H9 (cell line): ENCODE measurements around the gene ZSCAN30. TPM values are rescaled to one million over a fixed set of nuclear protein-coding genes. Genes with fewer than 3 reads are reported as not detected.

ENCODE experiments used
- DNase-seq: peaks from one replicate; pipeline ENCODE4 v3.0.0-alpha.2; 2017
- H2AFZ ChIP-seq: one replicate; pipeline ENCODE4 v1.6.1; 2013; ENCODE audit warnings: mild to moderate bottlenecking, low read length, control low read depth, moderate library complexity
- H2AK5ac ChIP-seq: 2 replicates; pipeline ENCODE4 v1.6.1; 2013; ENCODE audit warnings: low read length, control low read depth, mixed read lengths; ENCODE audit not compliant: insufficient read length
- H2BK120ac ChIP-seq: one replicate; pipeline ENCODE4 v1.6.1; 2013; ENCODE audit warnings: low read depth, mild to moderate bottlenecking, low read length, control low read depth, inconsistent platforms; ENCODE audit not compliant: poor library complexity, severe bottlenecking
- H2BK12ac ChIP-seq: 2 replicates; pipeline ENCODE4 v1.6.1; 2013; ENCODE audit warnings: low read length, control low read depth, mixed read lengths, low read depth; ENCODE audit not compliant: insufficient read length
- H2BK15ac ChIP-seq: 2 replicates; pipeline ENCODE4 v1.6.1; 2013; ENCODE audit warnings: low read depth, low read length, control low read depth
- H2BK20ac ChIP-seq: one replicate; pipeline ENCODE4 v1.6.1; 2013; ENCODE audit warnings: low read depth, mild to moderate bottlenecking, low read length, control low read depth, inconsistent platforms; ENCODE audit not compliant: poor library complexity, severe bottlenecking
- H2BK5ac ChIP-seq: 2 replicates; pipeline ENCODE4 v1.6.1; 2013; ENCODE audit warnings: low read length, control low read depth, mixed read lengths; ENCODE audit not compliant: insufficient read length
- H3K14ac ChIP-seq: 2 replicates; pipeline ENCODE4 v1.6.1; 2013; ENCODE audit warnings: low read length, control low read depth; ENCODE audit not compliant: insufficient read depth
- H3K18ac ChIP-seq: 2 replicates; pipeline ENCODE4 v1.6.1; 2013; ENCODE audit warnings: low read depth, mild to moderate bottlenecking, mixed read lengths, low read length, control low read depth; ENCODE audit not compliant: insufficient read length
- H3K23ac ChIP-seq: 2 replicates; pipeline ENCODE4 v1.6.1; 2013; ENCODE audit warnings: low read length, control low read depth, mixed read lengths, low read depth; ENCODE audit not compliant: insufficient read length
- H3K23me2 ChIP-seq: 2 replicates; pipeline ENCODE4 v1.6.1; 2013; ENCODE audit warnings: low read depth, mild to moderate bottlenecking, mixed read lengths, low read length, control low read depth; ENCODE audit not compliant: insufficient read length, poor library complexity, severe bottlenecking
- H3K27ac ChIP-seq: 2 replicates; pipeline ENCODE4 v1.5.1; 2013; ENCODE audit warnings: low read length, control low read depth, mixed read lengths, low read depth; ENCODE audit not compliant: insufficient read length
- H3K27me3 ChIP-seq: 2 replicates; pipeline ENCODE4 v1.6.1; 2013; ENCODE audit warnings: low read length, control low read depth, inconsistent platforms; ENCODE audit not compliant: insufficient read depth
- H3K4ac ChIP-seq: 2 replicates; pipeline ENCODE4 v1.6.1; 2013; ENCODE audit warnings: low read depth, mild to moderate bottlenecking, control low read depth, inconsistent platforms, low read length, moderate library complexity
- H3K4me1 ChIP-seq: 2 replicates; pipeline ENCODE4 v1.6.1; 2013; ENCODE audit warnings: low read length, control low read depth, inconsistent platforms; ENCODE audit not compliant: insufficient read depth
- H3K4me2 ChIP-seq: 2 replicates; pipeline ENCODE4 v1.6.1; 2013; ENCODE audit warnings: low read length, control low read depth, mixed read lengths; ENCODE audit not compliant: insufficient read length, insufficient read depth
- H3K56ac ChIP-seq: 2 replicates; pipeline ENCODE4 v1.6.1; 2013; ENCODE audit warnings: low read depth, mild to moderate bottlenecking, mixed read lengths, low read length, control low read depth; ENCODE audit not compliant: insufficient read length
- H3K79me1 ChIP-seq: 2 replicates; pipeline ENCODE4 v1.6.1; 2013; ENCODE audit warnings: low read depth, mild to moderate bottlenecking, moderate library complexity, low read length, control low read depth, inconsistent platforms; ENCODE audit not compliant: insufficient read depth, poor library complexity, severe bottlenecking
- H3K79me2 ChIP-seq: 2 replicates; pipeline ENCODE4 v1.6.1; 2013; ENCODE audit warnings: low read length, control low read depth, inconsistent platforms; ENCODE audit not compliant: insufficient read depth
- H3K9ac ChIP-seq: 2 replicates; pipeline ENCODE4 v1.6.1; 2013; ENCODE audit warnings: low read length, control low read depth, mixed read lengths; ENCODE audit not compliant: insufficient read length; ENCODE audit errors: extremely low read depth
- H3K9me3 ChIP-seq: one replicate; pipeline ENCODE4 v1.6.1; 2013; ENCODE audit warnings: low read depth, low read length, inconsistent platforms; ENCODE audit not compliant: control insufficient read depth
- H3T11ph ChIP-seq: one replicate; pipeline ENCODE4 v1.6.1; 2013; ENCODE audit warnings: mild to moderate bottlenecking, low read length, control low read depth, inconsistent platforms
- H4K20me1 ChIP-seq: one replicate; pipeline ENCODE4 v1.6.1; 2013; ENCODE audit not compliant: control insufficient read depth, insufficient read length, insufficient read depth
- H4K5ac ChIP-seq: 2 replicates; pipeline ENCODE4 v1.6.1; 2013; ENCODE audit warnings: low read depth, mild to moderate bottlenecking, mixed read lengths, low read length, control low read depth; ENCODE audit not compliant: insufficient read length
- H4K8ac ChIP-seq: replicated peaks from 2 replicates; pipeline ENCODE4 v1.6.1; 2013; ENCODE audit warnings: low read length, control low read depth, mixed read lengths, low read depth; ENCODE audit not compliant: insufficient read length
- H4K91ac ChIP-seq: 2 replicates; pipeline ENCODE4 v1.6.1; 2013; ENCODE audit warnings: low read depth, mild to moderate bottlenecking, moderate library complexity, mixed read lengths, low read length, control low read depth; ENCODE audit not compliant: insufficient read length
- H3K27ac Mint-ChIP-seq, 3 experiments: 2 replicates in 2 of 3; 3 replicates in 1 of 3; pipeline ENCODE4 v1.8.0; 2020 to 2021; ENCODE audit warnings: mixed read lengths in 3 of 3, mild to moderate bottlenecking in 1 of 3, moderate library complexity in 1 of 3
- H3K27me3 Mint-ChIP-seq: 2 replicates; pipeline ENCODE4 v1.8.0; 2021; ENCODE audit warnings: low read depth, mild to moderate bottlenecking, moderate library complexity, mixed read lengths
- H3K36me3 Mint-ChIP-seq, 3 experiments: 2 replicates in 2 of 3; 3 replicates in 1 of 3; pipeline ENCODE4 v1.8.0; 2020 to 2021; ENCODE audit warnings: low read depth in 3 of 3, mixed read lengths in 3 of 3; ENCODE audit not compliant: insufficient read depth in 1 of 3
- H3K4me1 Mint-ChIP-seq, 2 experiments: 2 replicates each; pipeline ENCODE4 v1.8.0; 2020; ENCODE audit warnings: mixed read lengths in 2 of 2
- H3K4me3 Mint-ChIP-seq, 2 experiments: 2 replicates in 1 of 2; 3 replicates in 1 of 2; pipeline ENCODE4 v1.8.0; 2020 to 2021; ENCODE audit warnings: mild to moderate bottlenecking in 2 of 2, mixed read lengths in 2 of 2, moderate library complexity in 1 of 2
- H3K9me3 Mint-ChIP-seq, 2 experiments: 2 replicates in 1 of 2; 3 replicates in 1 of 2; pipeline ENCODE4 v1.8.0; 2020; ENCODE audit warnings: mild to moderate bottlenecking in 2 of 2, mixed read lengths in 2 of 2, moderate library complexity in 1 of 2
- WGBS: extraction: QIAGEN DNeasy Blood & Tissue Kit; methylation state at CpG from one replicate; pipeline ENCODE4 v1.1.7; 2013; ENCODE audit warnings: missing lambda C conversion rate, low lambda C conversion rate, mixed read lengths; ENCODE audit not compliant: insufficient read length; ENCODE audit errors: extremely low coverage; 5-methylcytosine and 5-hydroxymethylcytosine counted together
- total RNA-seq: library from RNA; stranded (reverse); gene quantifications from 2 replicates; pipeline ENCODE4 v1.2.1, GENCODE V29; 2021
- TF ChIP-seq, protein P1 (sequence below): fragments of 200-600 bp; sonication (generic); conservative IDR thresholded peaks from 3 replicates; pipeline ENCODE4 v1.8.0; 2021; ENCODE audit warnings: antibody characterized with exemption, mild to moderate bottlenecking

The ZSCAN30 gene
- total RNA-seq, 1 experiment from 2014 or later = 11.6 TPM

DNA sequence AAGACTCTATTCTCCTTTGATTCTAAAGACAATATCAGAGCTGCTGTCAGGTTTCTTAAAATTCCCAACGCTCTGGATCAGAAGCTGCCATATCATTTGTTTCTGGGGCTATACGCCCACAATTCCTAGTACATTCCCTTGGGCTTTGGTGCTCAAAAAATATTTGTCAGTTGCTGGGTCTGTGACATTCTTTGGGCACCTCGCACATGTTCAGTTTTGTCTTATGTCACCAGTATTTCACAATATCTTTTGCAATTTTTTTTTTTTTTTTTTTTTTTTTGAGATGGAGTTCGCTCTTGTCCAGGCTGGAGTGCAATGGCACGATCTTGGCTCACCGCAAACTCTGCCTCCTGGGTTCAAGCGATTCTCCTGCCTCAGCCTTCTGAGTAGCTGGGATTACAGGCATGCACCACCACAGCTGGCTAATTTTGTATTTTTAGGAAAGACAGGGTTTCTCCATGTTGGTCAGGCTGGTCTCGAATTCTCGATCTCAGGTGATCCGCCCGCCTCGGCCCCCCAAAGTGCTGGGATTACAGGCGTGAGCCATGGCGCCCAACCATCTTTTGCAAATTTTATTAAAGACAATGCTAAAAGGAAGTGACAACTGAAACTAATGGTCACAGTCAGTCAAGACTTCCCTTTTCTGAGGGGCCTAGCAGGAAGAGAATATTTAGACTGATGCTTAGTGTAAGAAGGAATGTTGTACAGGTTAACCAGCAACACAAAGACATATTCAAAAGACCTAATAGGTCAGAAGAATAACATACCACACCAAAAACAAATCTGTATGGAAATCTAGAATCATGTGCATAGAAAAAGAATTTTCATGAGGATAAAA is 42.4 kb downstream of the ZSCAN30 start:
- H3K27me3 ChIP-seq = no peaks in the 10 kb centered on the region
- H2BK5ac ChIP-seq = no peak overlapping the region
- H3K27ac ChIP-seq = no peak overlapping the region
- Mint-ChIP-seq H3K9me3 (no peaks in the 10 kb centered on the region; a peak in 1 of 5 replicates), H3K4me3 (no peak overlapping the region), H3K36me3 (peaks cover 67 to 89% (median 83%) of the 10 kb centered on the region in 3 experiments), H3K27ac (no peak overlapping the region), H3K27me3 (no peaks in the 10 kb centered on the region), H3K4me1 (peaks cover under 1 to 3% of the 10 kb centered on the region in 2 experiments)
- H4K5ac ChIP-seq = no peak overlapping the region
- H3K18ac ChIP-seq = no peak overlapping the region
- no peaks in the 10 kb centered on the region for H3K9me3 ChIP-seq
- no peak overlapping the region for H3K9ac ChIP-seq
- no peak overlapping the region for H3K4me2 ChIP-seq
- H2BK15ac ChIP-seq = no peak overlapping the region
- peaks cover 2% of the 10 kb centered on the region for H3K79me1 ChIP-seq
- no peak overlapping the region for H2BK20ac ChIP-seq
- H2BK12ac ChIP-seq = no peak overlapping the region
- no peak overlapping the region for H3T11ph ChIP-seq
- no peak overlapping the region for H3K56ac ChIP-seq
- H2BK120ac ChIP-seq = no peak overlapping the region
- no peak overlapping the region for H4K8ac ChIP-seq
- no peak overlapping the region for H3K23ac ChIP-seq
- TF ChIP-seq, protein P1, sequence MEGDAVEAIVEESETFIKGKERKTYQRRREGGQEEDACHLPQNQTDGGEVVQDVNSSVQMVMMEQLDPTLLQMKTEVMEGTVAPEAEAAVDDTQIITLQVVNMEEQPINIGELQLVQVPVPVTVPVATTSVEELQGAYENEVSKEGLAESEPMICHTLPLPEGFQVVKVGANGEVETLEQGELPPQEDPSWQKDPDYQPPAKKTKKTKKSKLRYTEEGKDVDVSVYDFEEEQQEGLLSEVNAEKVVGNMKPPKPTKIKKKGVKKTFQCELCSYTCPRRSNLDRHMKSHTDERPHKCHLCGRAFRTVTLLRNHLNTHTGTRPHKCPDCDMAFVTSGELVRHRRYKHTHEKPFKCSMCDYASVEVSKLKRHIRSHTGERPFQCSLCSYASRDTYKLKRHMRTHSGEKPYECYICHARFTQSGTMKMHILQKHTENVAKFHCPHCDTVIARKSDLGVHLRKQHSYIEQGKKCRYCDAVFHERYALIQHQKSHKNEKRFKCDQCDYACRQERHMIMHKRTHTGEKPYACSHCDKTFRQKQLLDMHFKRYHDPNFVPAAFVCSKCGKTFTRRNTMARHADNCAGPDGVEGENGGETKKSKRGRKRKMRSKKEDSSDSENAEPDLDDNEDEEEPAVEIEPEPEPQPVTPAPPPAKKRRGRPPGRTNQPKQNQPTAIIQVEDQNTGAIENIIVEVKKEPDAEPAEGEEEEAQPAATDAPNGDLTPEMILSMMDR = no peak
- H3K23me2 ChIP-seq = no peaks in the 10 kb centered on the region
- no peaks in the 10 kb centered on the region for H4K20me1 ChIP-seq
- no peaks in the 10 kb centered on the region for H3K4me1 ChIP-seq
- no peak overlapping the region for H4K91ac ChIP-seq
- no peak for DNase-seq
- H2AFZ ChIP-seq = no peak overlapping the region
- no peak overlapping the region for H3K14ac ChIP-seq
- WGBS = no CpG with 5 or more reads among the region's 14 CpGs
- no peak overlapping the region for H2AK5ac ChIP-seq
- peaks cover 1% of the 10 kb centered on the region; the same call in 1 of the 2 replicates for H3K79me2 ChIP-seq
- H3K4ac ChIP-seq = no peak overlapping the region
